ENCODE results near the gene ENOX2.

Gene ENOX2

DNA sequence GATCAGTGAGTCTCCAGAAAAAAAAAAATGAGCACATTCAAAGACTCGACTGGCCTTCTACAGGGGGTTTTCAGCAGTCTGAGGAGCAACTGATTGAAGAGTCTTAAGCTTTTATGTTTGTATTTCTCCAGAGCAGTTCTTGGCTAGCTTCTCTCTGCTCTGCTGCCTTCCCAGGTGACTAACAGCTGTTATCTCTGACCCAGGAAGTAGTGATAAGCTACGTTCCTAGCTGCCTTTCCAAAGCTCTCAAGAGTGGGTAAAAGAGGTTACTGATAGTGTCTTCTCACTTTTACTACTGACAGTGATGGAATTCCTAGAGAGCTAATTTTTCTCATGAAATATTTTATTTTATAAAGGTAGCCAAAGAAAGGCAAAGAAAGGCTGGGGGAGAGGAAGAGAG is 66.6 kb downstream of the ENOX2 start:
- DNase-seq (ENCODE audit: low read depth), result no peak
- H3K4me3 ChIP-seq (ENCODE audit: low read depth, low read length), result no peak overlapping the region
- TF ChIP-seq, protein P1, sequence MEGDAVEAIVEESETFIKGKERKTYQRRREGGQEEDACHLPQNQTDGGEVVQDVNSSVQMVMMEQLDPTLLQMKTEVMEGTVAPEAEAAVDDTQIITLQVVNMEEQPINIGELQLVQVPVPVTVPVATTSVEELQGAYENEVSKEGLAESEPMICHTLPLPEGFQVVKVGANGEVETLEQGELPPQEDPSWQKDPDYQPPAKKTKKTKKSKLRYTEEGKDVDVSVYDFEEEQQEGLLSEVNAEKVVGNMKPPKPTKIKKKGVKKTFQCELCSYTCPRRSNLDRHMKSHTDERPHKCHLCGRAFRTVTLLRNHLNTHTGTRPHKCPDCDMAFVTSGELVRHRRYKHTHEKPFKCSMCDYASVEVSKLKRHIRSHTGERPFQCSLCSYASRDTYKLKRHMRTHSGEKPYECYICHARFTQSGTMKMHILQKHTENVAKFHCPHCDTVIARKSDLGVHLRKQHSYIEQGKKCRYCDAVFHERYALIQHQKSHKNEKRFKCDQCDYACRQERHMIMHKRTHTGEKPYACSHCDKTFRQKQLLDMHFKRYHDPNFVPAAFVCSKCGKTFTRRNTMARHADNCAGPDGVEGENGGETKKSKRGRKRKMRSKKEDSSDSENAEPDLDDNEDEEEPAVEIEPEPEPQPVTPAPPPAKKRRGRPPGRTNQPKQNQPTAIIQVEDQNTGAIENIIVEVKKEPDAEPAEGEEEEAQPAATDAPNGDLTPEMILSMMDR (IDR thresholded peaks at IDR 0.05; ENCODE audit: control insufficient read depth, extremely low read depth, insufficient read depth), result no peak

DNA sequence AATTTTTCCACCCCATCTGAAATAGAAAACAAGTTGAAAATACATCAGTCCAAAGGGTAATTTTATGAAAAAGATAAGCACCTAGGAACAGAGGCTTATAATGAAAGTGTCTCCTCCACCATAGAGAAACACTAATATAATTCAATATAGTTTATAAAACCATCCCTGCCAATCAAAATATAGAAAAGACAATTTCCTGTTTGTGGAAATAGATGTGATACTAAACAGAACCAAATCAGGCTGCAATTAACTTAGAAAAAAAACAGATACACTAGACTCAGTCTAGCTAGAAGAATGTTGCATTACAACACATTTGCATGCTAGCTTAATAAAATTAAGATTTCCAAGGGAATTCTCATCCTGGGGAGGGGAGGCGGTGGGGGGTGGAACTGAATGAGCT is 68.2 kb downstream of the ENOX2 start:
- H3K4me3 ChIP-seq (ENCODE audit: low read depth, low read length), result no peak overlapping the region
- DNase-seq (ENCODE audit: low read depth), result no peak
- TF ChIP-seq, protein P1 (IDR thresholded peaks at IDR 0.05; ENCODE audit: control insufficient read depth, extremely low read depth, insufficient read depth), result no peak

DNA sequence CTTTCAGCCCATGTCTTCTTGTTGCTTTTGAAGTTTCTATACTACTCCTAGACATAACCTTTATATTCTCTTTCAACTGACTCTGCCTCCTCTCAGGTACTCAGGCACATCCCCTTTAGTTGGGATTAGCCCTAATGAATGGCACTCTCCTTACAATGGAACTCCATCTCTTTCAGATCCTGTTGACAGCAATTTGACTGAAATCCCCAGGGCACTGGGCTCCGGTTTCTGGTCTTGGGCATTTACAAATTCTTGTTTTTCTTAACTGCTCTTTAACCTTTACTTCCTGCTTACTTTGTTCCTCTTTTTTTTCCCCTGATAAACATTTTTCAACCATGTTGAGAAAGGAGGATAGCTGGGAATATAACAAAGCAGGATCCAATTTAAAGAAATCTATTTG is 68.9 kb downstream of the ENOX2 start:
- no peak for DNase-seq (ENCODE audit: low read depth)
- H3K4me3 ChIP-seq (ENCODE audit: low read depth, low read length), result no peak overlapping the region
- TF ChIP-seq, protein P1 (IDR thresholded peaks at IDR 0.05; ENCODE audit: control insufficient read depth, extremely low read depth, insufficient read depth), result no peak

DNA sequence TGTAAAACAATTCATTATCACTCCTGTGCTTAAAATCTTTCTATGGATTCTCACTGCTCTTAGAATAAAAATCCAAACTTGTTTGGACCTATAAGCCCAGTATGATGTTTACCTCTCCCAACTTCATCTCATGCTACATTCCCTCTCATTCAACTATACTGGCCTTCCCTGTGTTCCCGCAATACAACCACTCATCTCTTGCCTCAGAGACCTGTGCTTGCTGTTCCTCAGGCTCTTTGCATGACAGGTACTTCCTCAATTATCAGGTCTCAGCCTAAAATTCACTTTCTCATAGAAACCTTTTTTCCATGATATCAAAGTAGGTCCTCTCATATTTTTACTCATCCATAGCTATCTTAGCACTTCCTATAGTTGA is 71.7 kb downstream of the ENOX2 start:
- H3K4me3 ChIP-seq (ENCODE audit: low read depth, low read length), result no peak overlapping the region
- DNase-seq (ENCODE audit: low read depth), result no peak
- TF ChIP-seq, protein P1 (IDR thresholded peaks at IDR 0.05; ENCODE audit: control insufficient read depth, extremely low read depth, insufficient read depth), result no peak

DNA sequence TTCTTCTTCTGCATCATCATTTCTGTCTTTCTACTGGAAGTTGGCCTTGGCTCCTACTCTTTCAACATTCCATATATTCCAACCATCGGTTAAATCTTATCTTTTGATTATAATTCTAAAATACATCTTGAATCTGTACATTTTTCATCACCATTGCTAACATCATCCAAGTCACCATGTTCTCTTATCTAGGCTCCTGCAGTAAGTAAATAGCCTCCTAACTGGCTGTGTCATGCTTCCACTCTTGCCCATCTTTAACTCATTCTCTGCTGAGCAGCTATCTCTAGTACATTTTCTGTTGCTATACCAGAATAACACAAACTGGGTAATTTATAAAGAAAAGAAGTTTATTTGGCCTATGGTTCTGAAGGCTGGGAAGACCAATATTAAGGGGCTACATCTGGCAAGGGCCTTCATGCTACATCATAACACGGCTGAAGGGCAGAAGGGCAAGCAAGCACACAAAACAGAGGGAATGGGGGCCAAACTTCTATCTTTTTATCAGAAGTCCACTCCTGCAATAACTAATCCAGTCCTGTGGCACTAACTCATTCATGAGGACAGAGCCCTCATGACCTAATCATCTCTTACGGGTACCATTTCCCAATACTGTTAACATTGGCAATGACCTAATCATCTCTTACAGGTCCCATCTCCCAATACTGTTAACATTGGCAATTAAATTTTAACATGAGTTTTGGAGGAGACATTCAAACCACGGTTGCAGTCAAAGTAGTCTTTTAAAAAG is 72.2 kb downstream of the ENOX2 start:
- DNase-seq (ENCODE audit: low read depth), result no peak
- TF ChIP-seq, protein P1 (IDR thresholded peaks at IDR 0.05; ENCODE audit: control insufficient read depth, extremely low read depth, insufficient read depth), result no peak
- H3K4me3 ChIP-seq (ENCODE audit: low read depth, low read length), result no peak overlapping the region

DNA sequence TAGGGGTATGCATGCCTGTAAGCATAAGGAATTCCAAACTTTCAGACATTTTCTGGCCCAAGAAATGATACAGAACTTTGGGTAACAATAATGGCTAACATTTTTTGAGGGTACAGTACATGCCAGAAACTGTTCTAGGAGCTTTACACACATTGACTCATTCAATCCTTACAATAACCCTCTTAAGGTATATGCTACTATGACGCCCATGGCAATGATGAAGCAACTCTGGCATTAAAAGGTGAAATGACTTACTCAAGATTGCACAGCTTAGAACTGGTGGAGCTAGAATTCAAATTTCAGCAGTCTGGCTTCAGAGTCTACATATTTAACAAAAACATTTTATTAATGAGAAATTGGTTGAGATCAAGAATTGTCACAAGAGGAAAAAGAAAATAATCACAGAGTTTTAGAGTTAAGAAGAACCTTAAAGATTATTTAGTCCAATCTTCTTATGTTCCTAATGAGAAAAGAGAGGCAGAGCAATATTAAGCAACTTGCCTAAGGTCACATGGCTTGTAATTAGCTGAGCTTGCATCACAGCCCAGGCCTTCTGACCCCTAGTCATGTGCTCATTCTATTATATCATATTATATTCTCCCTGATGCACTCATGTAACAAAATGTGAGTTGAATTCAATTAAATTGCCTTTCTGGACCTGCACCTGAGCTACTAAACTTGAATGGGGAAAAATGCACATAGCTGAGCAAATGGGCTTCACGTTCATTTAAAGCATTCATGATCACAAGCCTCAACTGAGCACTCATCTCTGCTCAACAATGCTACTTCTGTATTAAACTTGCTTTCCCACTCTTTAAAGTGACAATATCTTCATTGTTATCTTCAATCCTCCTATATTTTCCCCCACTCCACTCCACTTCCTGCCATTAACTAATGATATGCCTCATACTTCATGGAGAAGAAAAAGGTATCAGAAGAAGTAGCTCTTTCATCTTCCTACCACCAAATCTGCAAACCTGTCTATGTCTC is 73.2 kb downstream of the ENOX2 start:
- TF ChIP-seq, protein P1 (IDR thresholded peaks at IDR 0.05; ENCODE audit: control insufficient read depth, extremely low read depth, insufficient read depth), result no peak

More for the DNA sequence above, 73.2 kb downstream of the ENOX2 start:
- H3K4me3 ChIP-seq (ENCODE audit: low read depth, low read length), result no peak overlapping the region
- DNase-seq (ENCODE audit: low read depth), result no peak
